ENCODE data around the gene ESR1. TPM values are rescaled to one million over a fixed set of nuclear protein-coding genes. Genes with fewer than 3 reads are reported as not detected.

Gene ESR1
- total and polyA plus RNA-seq, 7 experiments from 2014 or later, result 0.59 to 5.2 (median 2.8) TPM

DNA sequence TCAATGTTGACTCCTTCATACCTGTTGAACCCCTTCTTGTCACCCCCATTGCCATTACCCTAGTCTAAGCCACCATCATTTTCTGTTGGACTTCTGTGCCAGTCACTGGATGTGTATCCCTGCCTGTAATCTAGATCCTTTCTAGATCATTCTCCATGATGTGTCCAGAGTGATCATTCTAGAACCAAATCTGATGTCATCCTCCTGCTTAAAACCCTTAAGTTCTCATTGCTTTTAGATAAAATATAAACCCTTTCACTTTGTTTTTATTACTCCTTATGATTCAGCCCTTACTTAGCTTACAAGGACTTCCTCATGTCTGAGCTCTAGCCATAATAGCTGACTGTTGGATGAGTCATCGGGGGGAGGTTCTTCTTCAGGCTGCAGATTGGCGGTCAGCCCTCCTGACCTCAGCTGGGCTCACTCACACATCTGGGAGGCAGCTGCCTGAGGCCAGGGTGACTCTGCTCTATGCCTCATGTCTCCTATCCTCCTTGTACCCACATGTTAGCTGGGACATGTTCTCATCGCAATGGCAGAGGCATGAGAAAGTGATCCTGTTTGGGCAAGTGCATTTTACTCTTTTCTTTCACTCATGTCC, 287.6 kb downstream of the ESR1 start:
- H3K4me1 Mint-ChIP-seq, result no peaks in the 10 kb centered on the region
- H3K9me3 Mint-ChIP-seq, result no peaks in the 10 kb centered on the region
- no peak overlapping the region for H3K27ac ChIP-seq (ENCODE audit: low read depth, low read length)
- POLR2A ChIA-PET, result no interaction called here
- H3K27me3 ChIP-seq (ENCODE audit: control insufficient read depth in 2 of 2, insufficient read depth in 2 of 2, low read length in 2 of 2), result no peaks in the 10 kb centered on the region
- peaks cover 0 to 6% (median 0%) of the 10 kb centered on the region in 5 donors for H3K36me3 Mint-ChIP-seq
- DNase-seq (no peak), ATAC-seq (peak; percentile 88)
- H3K4me3 Mint-ChIP-seq, result no peak overlapping the region
- no peaks in the 10 kb centered on the region for H3K9me3 ChIP-seq (ENCODE audit: control insufficient read depth in 2 of 3, low read length in 3 of 3)
- CTCF ChIA-PET, result no interaction called here
- peaks cover 0 to 3% (median 0%) of the 10 kb centered on the region in 5 donors for H3K27me3 Mint-ChIP-seq
- H3K27ac Mint-ChIP-seq, result no peak overlapping the region
- no peaks in the 10 kb centered on the region for H3K4me1 ChIP-seq (ENCODE audit: control insufficient read depth in 2 of 2, insufficient read depth in 2 of 2, low read length in 2 of 2)
- no peak overlapping the region for H3K4me3 ChIP-seq (ENCODE audit: low read length)
- intact Hi-C loops (cut with micrococcal nuclease), result no loop called here
- no peaks in the 10 kb centered on the region for H3K36me3 ChIP-seq (ENCODE audit: control insufficient read depth in 2 of 3, insufficient read depth in 3 of 3, low read length in 3 of 3)

DNA sequence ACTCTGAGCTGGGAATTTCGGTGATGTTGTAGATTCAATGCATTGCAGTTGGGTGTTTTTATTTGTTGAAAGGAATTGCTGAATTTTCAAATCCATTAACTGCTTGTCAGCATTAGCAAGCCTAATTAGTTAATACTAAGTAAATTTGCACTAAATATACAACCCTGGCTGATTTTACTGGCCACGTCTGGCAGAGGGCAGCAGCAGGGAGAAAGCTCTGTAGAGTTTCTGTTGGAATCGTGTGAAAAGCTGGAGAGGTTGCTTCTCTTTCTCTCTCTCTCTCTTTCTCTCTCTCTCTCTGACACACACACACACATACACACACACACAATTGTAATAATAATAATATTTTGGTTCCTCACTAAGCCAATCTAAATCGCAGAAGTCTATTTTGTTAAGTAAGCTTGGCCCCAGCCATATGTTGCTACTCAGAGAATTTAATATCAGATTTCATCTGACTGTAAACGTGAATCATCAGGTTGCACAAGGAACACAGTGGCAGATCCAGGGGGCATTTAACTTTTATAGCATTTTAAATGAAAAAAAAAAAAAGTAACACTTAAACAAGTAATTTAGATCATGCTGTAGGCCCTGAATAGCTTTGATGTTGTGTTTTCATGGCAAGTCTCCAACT, 289.5 kb downstream of the ESR1 start:
- ATAC-seq, result no peak
- H3K4me3 ChIP-seq (ENCODE audit: low read length), result no peak overlapping the region
- Mint-ChIP-seq H3K27ac (no peak overlapping the region), H3K36me3 (peaks cover 0 to 6% (median 0%) of the 10 kb centered on the region in 5 donors), H3K27me3 (peaks cover 0 to 3% (median 0%) of the 10 kb centered on the region in 5 donors), H3K4me1 (no peaks in the 10 kb centered on the region), H3K9me3 (no peaks in the 10 kb centered on the region), H3K4me3 (no peak overlapping the region)
- CTCF ChIA-PET, result no interaction called here
- intact Hi-C loops (cut with micrococcal nuclease), result no loop called here
- POLR2A ChIA-PET, result no interaction called here
- H3K27me3 ChIP-seq (ENCODE audit: control insufficient read depth in 2 of 2, insufficient read depth in 2 of 2, low read length in 2 of 2), result no peaks in the 10 kb centered on the region
- H3K4me1 ChIP-seq (ENCODE audit: control insufficient read depth in 2 of 2, insufficient read depth in 2 of 2, low read length in 2 of 2), result no peaks in the 10 kb centered on the region
- no peak overlapping the region for H3K27ac ChIP-seq (ENCODE audit: low read depth, low read length)
- no peaks in the 10 kb centered on the region for H3K36me3 ChIP-seq (ENCODE audit: control insufficient read depth in 2 of 3, insufficient read depth in 3 of 3, low read length in 3 of 3)
- H3K9me3 ChIP-seq (ENCODE audit: control insufficient read depth in 2 of 3, low read length in 3 of 3), result no peaks in the 10 kb centered on the region
- no peak for DNase-seq

DNA sequence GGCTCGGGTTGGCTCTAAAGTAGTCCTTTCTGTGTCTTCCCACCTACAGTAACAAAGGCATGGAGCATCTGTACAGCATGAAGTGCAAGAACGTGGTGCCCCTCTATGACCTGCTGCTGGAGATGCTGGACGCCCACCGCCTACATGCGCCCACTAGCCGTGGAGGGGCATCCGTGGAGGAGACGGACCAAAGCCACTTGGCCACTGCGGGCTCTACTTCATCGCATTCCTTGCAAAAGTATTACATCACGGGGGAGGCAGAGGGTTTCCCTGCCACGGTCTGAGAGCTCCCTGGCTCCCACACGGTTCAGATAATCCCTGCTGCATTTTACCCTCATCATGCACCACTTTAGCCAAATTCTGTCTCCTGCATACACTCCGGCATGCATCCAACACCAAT, 291.2 kb downstream of the ESR1 start:
- ChIA-PET CTCF (no interaction called here), POLR2A (no interaction called here)
- Mint-ChIP-seq H3K27me3 (no peaks in the 10 kb centered on the region), H3K9me3 (no peaks in the 10 kb centered on the region), H3K4me1 (no peaks in the 10 kb centered on the region), H3K36me3 (peaks cover 0 to 6% (median 0%) of the 10 kb centered on the region in 5 donors), H3K4me3 (no peak overlapping the region), H3K27ac (peak overlapping the region in 1 of 9 donors; percentile 84)
- DNase-seq (no peak), ATAC-seq (no peak)
- H3K9me3 ChIP-seq (ENCODE audit: control insufficient read depth in 2 of 3, low read length in 3 of 3), result no peaks in the 10 kb centered on the region
- H3K27ac ChIP-seq (ENCODE audit: low read depth, low read length), result no peak overlapping the region
- no peak overlapping the region for H3K4me3 ChIP-seq (ENCODE audit: low read length)
- no peaks in the 10 kb centered on the region for H3K36me3 ChIP-seq (ENCODE audit: control insufficient read depth in 2 of 3, insufficient read depth in 3 of 3, low read length in 3 of 3)
- H3K27me3 ChIP-seq (ENCODE audit: control insufficient read depth in 2 of 2, insufficient read depth in 2 of 2, low read length in 2 of 2), result no peaks in the 10 kb centered on the region
- H3K4me1 ChIP-seq (ENCODE audit: control insufficient read depth in 2 of 2, insufficient read depth in 2 of 2, low read length in 2 of 2), result no peaks in the 10 kb centered on the region
- intact Hi-C loops (cut with micrococcal nuclease), result no loop called here

DNA sequence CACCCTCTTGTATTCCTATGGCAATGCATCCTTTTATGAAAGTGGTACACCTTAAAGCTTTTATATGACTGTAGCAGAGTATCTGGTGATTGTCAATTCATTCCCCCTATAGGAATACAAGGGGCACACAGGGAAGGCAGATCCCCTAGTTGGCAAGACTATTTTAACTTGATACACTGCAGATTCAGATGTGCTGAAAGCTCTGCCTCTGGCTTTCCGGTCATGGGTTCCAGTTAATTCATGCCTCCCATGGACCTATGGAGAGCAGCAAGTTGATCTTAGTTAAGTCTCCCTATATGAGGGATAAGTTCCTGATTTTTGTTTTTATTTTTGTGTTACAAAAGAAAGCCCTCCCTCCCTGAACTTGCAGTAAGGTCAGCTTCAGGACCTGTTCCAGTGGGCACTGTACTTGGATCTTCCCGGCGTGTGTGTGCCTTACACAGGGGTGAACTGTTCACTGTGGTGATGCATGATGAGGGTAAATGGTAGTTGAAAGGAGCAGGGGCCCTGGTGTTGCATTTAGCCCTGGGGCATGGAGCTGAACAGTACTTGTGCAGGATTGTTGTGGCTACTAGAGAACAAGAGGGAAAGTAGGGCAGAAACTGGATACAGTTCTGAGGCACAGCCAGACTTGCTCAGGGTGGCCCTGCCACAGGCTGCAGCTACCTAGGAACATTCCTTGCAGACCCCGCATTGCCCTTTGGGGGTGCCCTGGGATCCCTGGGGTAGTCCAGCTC, 292.1 kb downstream of the ESR1 start:
- DNase-seq, result no peak
- Histone ChIP-seq H3K9me3 (ENCODE audit: control insufficient read depth in 2 of 3, low read length in 3 of 3) (no peaks in the 10 kb centered on the region), H3K27ac (ENCODE audit: low read depth, low read length) (no peak overlapping the region), H3K36me3 (ENCODE audit: control insufficient read depth in 2 of 3, insufficient read depth in 3 of 3, low read length in 3 of 3) (no peaks in the 10 kb centered on the region), H3K4me1 (ENCODE audit: control insufficient read depth in 2 of 2, insufficient read depth in 2 of 2, low read length in 2 of 2) (no peaks in the 10 kb centered on the region), H3K4me3 (ENCODE audit: low read length) (no peak overlapping the region), H3K27me3 (ENCODE audit: control insufficient read depth in 2 of 2, insufficient read depth in 2 of 2, low read length in 2 of 2) (no peaks in the 10 kb centered on the region)
- no peak overlapping the region for H3K27ac Mint-ChIP-seq
- H3K27me3 Mint-ChIP-seq, result no peaks in the 10 kb centered on the region
- CTCF ChIA-PET, result no interaction called here
- POLR2A ChIA-PET, result interaction anchor here (0.5 kb wide), 1 partner anchor 566 kb away, joined by 3 read pairs; no protein-coding TSS in a partner anchor
- ATAC-seq, result no peak
- no peak overlapping the region for H3K4me3 Mint-ChIP-seq
- H3K4me1 Mint-ChIP-seq, result no peaks in the 10 kb centered on the region
- peaks cover 0 to 6% (median 0%) of the 10 kb centered on the region in 5 donors for H3K36me3 Mint-ChIP-seq
- intact Hi-C loops (cut with micrococcal nuclease), result no loop called here
- no peaks in the 10 kb centered on the region for H3K9me3 Mint-ChIP-seq

DNA sequence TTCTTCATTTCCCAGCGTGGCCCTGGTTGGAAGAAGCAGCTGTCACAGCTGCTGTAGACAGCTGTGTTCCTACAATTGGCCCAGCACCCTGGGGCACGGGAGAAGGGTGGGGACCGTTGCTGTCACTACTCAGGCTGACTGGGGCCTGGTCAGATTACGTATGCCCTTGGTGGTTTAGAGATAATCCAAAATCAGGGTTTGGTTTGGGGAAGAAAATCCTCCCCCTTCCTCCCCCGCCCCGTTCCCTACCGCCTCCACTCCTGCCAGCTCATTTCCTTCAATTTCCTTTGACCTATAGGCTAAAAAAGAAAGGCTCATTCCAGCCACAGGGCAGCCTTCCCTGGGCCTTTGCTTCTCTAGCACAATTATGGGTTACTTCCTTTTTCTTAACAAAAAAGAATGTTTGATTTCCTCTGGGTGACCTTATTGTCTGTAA, 292.7 kb downstream of the ESR1 start:
- no peak overlapping the region for H3K27ac ChIP-seq (ENCODE audit: low read depth, low read length)
- H3K27me3 Mint-ChIP-seq, result no peaks in the 10 kb centered on the region
- H3K4me1 ChIP-seq (ENCODE audit: control insufficient read depth in 2 of 2, insufficient read depth in 2 of 2, low read length in 2 of 2), result no peaks in the 10 kb centered on the region
- H3K4me3 Mint-ChIP-seq, result no peak overlapping the region
- intact Hi-C loops (cut with micrococcal nuclease), result no loop called here
- no peaks in the 10 kb centered on the region for H3K27me3 ChIP-seq (ENCODE audit: control insufficient read depth in 2 of 2, insufficient read depth in 2 of 2, low read length in 2 of 2)
- ChIA-PET POLR2A (no interaction called here), CTCF (no interaction called here)
- DNase-seq, result no peak
- H3K27ac Mint-ChIP-seq, result no peak overlapping the region
- H3K4me1 Mint-ChIP-seq, result no peaks in the 10 kb centered on the region
- H3K36me3 Mint-ChIP-seq, result peaks cover 0 to 6% (median 0%) of the 10 kb centered on the region in 5 donors
- no peaks in the 10 kb centered on the region for H3K36me3 ChIP-seq (ENCODE audit: control insufficient read depth in 2 of 3, insufficient read depth in 3 of 3, low read length in 3 of 3)
- peak; percentile 64 for ATAC-seq
- no peaks in the 10 kb centered on the region for H3K9me3 Mint-ChIP-seq
- H3K4me3 ChIP-seq (ENCODE audit: low read length), result no peak overlapping the region
- H3K9me3 ChIP-seq (ENCODE audit: control insufficient read depth in 2 of 3, low read length in 3 of 3), result no peaks in the 10 kb centered on the region

DNA sequence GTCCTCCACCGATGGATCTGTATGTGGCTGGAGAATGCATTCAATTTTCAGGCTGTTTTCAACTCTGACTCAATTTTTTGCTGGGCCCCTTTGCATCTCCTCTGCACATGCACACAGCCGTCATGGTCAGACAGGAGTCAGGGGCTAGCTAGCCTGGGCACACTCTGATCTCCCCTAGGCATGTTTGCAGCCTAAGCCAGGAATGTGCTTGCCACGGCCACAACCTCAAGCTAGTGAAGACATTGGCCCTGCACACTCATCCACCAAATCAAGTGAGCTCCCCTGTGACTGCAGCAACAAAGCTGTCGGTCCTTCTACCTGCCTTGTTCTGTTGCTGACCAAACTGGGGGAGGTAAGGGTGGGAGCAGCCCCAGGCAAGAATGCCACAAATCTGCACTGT, 300.5 kb downstream of the ESR1 start:
- H3K4me3 ChIP-seq (ENCODE audit: low read length), result no peak overlapping the region
- no peak overlapping the region for H3K27ac ChIP-seq (ENCODE audit: low read depth, low read length)
- peaks cover 0 to 3% (median 0%) of the 10 kb centered on the region in 11 donors for H3K9me3 Mint-ChIP-seq
- no peak overlapping the region for H3K4me3 Mint-ChIP-seq
- ChIA-PET POLR2A (no interaction called here), CTCF (no interaction called here)
- no peak for ATAC-seq
- peaks cover 0 to 11% (median 4%) of the 10 kb centered on the region in 5 donors for H3K36me3 Mint-ChIP-seq
- H3K27ac Mint-ChIP-seq, result no peak overlapping the region
- H3K4me1 Mint-ChIP-seq, result peaks cover 0 to 3% (median 0%) of the 10 kb centered on the region in 7 donors
- H3K36me3 ChIP-seq (ENCODE audit: control insufficient read depth in 2 of 3, insufficient read depth in 3 of 3, low read length in 3 of 3), result no peaks in the 10 kb centered on the region
- intact Hi-C loops (cut with micrococcal nuclease), result no loop called here
- no peaks in the 10 kb centered on the region for H3K9me3 ChIP-seq (ENCODE audit: control insufficient read depth in 2 of 3, low read length in 3 of 3)
- no peaks in the 10 kb centered on the region for H3K4me1 ChIP-seq (ENCODE audit: control insufficient read depth in 2 of 2, insufficient read depth in 2 of 2, low read length in 2 of 2)
- no peaks in the 10 kb centered on the region for H3K27me3 ChIP-seq (ENCODE audit: control insufficient read depth in 2 of 2, insufficient read depth in 2 of 2, low read length in 2 of 2)
- peaks cover 0 to 11% (median 6%) of the 10 kb centered on the region in 5 donors for H3K27me3 Mint-ChIP-seq
- DNase-seq, result no peak

Measured in naive thymus-derived CD4-positive, alpha-beta T cell (primary cell).